ENCODE data around the gene NID2.

Gene NID2

DNA sequence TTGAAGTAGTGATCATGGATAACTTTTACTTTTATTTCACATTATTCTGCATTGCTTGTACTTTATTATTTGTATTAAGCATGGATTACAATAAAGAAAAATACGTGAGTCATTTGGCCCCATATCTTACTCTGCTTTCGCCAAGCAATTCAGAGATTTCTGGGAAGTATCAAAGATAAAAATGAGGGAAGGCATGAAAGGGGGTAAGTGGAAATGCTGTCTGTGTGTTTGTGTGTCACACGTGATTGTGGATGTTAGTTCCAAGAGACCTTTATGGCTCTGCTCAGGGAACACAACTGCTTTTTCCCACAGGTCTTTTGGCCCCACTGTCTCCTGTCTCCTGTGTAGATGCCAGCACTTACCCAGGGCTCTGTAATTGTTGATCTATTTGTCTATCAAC lies 10.5 kb downstream of the NID2 start:
- DNase-seq (ENCODE audit: low read depth in 2 of 3, low spot score in 1 of 3): no peak

DNA sequence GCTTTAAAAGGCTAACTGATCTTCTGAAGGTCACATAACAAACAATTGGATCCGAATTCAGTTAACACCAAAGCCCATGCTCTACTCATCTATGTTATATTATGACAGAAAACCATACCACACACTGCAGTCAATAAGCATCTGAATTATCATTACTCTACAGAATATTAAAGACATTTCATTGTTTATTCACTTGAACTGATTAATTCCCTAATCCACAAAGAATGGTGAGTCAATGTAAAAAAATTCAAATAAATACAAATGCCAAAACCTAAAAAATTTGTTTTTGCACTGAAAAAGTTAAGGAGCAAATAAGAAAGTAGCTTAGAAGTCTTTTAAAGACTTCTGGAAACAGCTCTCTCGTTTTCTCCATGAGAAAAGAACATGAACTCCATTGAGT lies 13.7 kb downstream of the NID2 start:
- DNase-seq (ENCODE audit: low read depth in 2 of 3, low spot score in 1 of 3): no peak

DNA sequence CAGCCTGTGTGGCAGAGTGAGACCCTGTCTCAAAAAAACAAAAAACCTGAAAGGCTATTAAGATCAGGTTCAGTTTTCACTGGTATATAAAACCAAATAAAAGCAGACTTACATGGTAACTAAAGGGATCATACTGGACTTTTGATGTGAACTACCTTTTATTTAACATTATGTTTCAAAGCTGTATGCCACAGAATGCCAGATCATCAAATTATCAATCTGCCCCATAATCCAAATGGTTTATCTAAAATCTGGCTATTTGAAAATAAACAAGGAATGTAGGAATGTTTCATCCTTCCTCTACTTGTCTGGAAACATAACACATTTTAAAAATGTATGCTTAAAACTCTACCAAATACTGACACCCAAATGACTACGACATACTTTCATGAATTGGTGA lies 14.2 kb downstream of the NID2 start:
- no peak for DNase-seq (ENCODE audit: low read depth in 2 of 3, low spot score in 1 of 3)

DNA sequence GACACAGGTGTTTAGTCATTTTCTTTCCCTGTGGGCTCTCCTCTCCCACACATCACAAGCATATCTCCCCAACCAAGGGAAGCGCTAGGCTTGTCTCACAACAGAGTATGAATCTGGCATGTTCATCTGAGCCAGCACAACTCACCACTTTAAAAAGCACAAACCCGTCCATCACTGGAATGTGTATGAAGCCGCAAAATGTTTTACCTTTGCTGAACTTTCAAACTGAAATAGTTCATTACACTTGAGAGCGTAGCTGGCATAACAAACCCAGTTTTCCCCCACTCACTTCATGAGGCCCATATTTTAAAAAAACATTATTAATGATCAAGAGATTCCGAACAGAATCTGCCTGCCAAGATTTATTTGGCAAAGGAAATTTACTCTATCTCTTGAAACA lies 15.8 kb downstream of the NID2 start:
- DNase-seq (ENCODE audit: low read depth in 2 of 3, low spot score in 1 of 3): no peak

DNA sequence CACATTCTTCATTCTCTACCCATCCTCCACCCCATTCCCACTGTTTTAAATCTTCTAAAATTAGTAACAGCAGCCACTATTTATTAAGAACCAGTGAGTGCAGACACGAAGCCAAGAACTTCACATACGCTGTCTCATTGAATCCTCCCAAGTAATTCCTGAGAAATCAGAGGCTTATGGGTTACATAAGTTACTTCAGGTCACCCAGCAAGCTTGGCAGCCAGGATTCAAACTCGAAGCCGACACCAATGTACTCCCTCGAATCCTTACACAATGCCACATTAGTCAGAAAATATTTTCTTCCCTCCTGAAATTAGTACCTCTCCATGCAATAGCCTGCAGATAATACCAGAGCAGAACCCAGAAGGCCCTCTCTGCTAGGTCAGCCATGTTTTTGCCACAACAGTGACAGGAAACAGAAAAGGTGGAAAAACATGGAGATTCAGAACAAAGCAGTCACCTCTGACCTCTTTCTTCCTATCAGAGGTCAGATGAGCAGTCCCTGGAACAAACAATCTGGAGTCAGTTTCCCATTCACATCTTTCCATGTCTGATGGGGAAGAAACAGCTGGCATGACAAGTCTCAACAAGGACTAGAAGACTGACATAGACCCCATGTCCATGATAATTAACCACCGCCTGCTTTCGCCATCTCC lies 16.4 kb downstream of the NID2 start:
- DNase-seq (ENCODE audit: low read depth in 2 of 3, low spot score in 1 of 3): no peak

DNA sequence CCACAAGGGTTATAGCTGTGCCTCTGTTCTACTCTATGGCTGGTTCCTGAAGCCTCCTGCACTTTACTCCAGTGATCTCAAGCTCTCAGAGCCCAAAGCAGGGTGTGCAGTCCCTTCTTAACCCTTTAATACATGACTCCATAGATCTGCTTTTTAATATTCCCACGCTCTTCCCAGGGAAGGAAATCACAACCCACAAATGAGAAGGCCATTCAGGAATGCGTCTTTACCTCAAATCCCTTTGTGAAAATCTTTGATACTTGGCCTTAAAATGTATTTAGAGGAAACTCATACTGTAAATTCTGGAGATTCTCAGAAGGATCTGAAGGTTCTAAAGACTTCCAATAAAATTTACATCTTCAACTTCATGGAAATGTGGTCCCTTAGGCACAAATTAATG lies 17.0 kb downstream of the NID2 start:
- DNase-seq (ENCODE audit: low read depth in 2 of 3, low spot score in 1 of 3): no peak

GRCh38 chr14:52051251-52051650 lies 17.6 kb downstream of the NID2 start:
- no peak for DNase-seq (ENCODE audit: low read depth in 2 of 3, low spot score in 1 of 3)

- DNase-seq (ENCODE audit: low read depth in 2 of 3, low spot score in 1 of 3): no peak
These were observed 18.9 kb downstream of the NID2 start for GRCh38 chr14:52049721-52050588.

- no peak for DNase-seq (ENCODE audit: low read depth in 2 of 3, low spot score in 1 of 3)
These were observed 19.6 kb downstream of the NID2 start for GRCh38 chr14:52049271-52049670.

DNA sequence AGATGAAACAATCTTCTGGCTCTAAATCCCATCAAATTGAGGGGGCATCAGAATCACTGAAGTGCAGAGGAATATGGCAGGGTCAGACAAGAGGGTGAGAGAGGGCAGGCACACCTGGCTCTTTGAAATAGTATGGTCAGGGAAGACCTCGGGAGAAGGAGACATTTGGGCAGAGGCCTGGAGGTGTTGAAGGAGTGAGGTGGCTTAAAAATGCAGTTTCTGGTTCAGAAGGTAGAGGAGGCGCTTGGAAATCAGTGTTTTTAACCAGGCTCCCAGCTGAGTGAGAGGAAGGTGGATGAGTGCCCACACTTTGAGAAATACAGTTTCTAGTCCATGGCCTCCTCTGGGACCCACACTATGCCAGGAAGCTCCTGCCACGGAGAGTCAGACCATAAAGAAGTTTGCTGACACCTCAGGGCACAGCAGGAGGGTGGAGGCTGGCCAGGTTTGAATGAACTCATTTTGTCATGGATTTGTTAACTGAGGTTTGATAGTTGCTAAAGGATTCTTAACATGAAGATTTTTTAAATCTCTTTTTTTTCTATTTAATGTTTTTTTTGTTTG lies 20.1 kb downstream of the NID2 start:
- DNase-seq (ENCODE audit: low read depth in 2 of 3, low spot score in 1 of 3): no peak

- DNase-seq (ENCODE audit: low read depth in 2 of 3, low spot score in 1 of 3): no peak
These were observed 20.7 kb downstream of the NID2 start for GRCh38 chr14:52048116-52048515.

GRCh38 chr14:52046376-52046917 lies 22.4 kb downstream of the NID2 start:
- no peak for DNase-seq (ENCODE audit: low read depth in 2 of 3, low spot score in 1 of 3)

- no peak for DNase-seq (ENCODE audit: low read depth in 2 of 3, low spot score in 1 of 3)
These were observed 23.9 kb downstream of the NID2 start for GRCh38 chr14:52044791-52045522.

- peak in 1 of 3 donors; percentile 38 for DNase-seq (ENCODE audit: low read depth in 2 of 3, low spot score in 1 of 3)
These were observed 25.2 kb downstream of the NID2 start for GRCh38 chr14:52043690-52044089.

DNA sequence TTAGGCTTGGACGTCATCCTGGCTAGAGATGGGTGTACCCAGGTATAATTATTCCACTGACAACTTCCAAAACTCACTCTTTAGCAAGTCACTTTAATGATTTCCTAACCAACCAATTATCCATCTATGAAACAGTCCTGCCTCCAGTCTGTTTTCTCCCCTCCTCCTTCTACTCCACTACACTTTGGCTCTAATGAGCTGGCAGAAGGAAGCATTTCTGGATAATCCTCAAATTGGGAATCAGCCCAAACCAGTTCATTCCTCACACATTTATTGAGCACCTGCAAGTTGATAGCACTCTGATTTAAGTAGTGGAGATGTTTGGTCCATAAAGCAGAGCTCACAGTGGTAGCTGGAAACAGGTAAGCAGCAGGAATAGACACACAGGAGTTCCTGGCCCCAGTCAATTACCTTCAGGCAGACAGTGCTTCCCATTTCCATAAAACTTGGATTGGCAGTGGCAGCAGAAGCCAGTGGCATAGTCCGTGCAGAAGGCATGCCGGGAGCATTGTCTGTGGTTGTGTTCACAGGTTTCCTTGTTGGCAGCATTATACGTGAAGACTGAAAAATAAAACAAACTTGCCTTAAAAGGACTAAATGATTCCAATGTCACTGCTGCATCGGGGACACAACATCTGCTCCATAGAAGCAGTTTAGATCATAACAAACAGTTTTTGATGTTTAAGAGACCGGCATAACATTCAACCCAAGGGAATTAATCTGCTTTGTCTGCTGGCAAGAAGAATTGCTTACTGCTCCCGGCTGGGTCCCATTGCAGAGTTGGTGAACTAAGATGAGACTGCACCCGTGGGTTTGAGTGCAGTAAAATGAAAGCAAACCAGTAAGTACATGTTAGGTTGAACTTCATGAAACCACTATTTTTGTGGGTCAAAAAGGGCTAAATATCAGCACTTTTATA lies 26.2 kb downstream of the NID2 start:
- DNase-seq (ENCODE audit: low read depth in 2 of 3, low spot score in 1 of 3): no peak

DNA sequence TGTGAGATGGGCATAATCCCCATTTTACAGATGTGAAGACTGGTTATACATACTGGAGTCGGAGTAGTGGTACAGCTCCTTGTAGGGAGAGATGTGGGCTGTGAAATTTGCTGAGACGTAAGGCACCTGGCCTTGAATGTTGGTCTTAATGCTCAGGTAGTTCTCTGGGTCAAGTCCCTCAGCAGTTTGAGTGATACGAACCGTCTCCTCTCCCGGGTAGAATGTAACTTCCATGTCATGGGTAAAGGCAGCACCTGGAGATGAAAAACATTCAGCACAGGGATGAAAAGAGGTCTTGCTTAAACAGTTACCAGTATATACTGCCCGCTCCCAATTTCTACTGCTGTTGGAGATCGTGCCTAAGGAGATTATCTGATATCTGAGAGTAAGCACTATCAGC lies 28.3 kb downstream of the NID2 start:
- no peak for DNase-seq (ENCODE audit: low read depth in 2 of 3, low spot score in 1 of 3)

DNA sequence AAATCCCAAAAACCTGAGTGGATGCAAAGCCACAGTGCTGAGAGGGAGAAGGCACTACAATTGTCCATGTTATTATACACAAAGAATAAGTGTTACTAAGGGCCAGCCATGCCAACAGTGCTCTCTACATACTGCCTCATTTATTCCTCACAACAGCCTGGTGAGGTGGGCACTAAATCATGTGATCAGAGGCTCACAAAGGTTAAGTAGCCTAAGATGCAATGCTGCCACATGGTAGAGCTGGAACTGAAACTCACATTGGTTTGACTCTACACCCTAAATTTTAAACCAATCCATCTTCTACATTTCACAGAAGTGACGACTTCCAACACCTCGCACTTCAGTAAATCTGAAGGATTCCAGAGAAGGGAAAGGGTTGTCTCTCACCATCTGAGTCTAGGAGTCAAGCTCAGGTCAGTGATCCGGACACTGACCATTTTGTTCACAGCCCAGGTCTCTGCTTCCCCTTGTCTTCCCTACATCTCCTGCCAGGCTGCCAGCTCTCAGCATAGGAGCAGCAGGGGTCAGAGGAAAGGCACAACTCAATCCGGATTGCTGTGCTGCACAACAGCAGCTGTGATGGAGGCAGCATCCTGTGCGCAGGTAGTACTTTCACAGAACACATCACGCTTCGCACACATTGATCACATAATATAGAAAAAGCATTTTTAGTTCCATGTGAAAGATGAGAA lies 29.6 kb downstream of the NID2 start:
- no peak for DNase-seq (ENCODE audit: low read depth in 2 of 3, low spot score in 1 of 3)

- DNase-seq (ENCODE audit: low read depth in 2 of 3, low spot score in 1 of 3): no peak
These were observed 35.7 kb downstream of the NID2 start for GRCh38 chr14:52033101-52033642.

DNA sequence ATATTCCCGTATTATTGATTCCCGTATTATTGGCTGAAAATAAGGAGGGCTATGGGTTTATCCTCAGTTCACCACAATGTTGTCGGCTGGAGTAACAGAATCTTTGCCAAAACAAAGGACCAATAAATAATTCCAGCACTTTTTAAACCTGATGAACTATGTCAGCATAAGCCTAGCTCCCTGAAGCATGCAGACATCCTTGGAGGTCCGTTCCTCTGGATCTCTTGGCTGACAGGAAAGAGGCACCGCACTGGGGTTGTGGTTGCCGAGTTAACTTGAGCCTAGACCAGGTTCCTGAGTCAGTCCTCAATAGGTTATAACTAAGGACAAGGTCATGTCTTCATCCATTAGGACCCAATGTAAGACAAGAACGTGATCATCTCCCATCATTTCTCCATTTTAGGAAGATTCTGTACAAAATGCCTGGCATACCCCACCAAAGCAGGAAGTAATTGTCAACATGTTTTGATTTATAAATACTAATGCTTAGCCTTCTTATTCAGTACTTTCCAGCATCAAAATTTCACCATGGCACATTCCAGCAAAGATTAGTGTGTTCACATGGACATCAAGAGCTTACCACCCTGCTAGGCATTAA lies 36.6 kb downstream of the NID2 start:
- no peak for DNase-seq (ENCODE audit: low read depth in 2 of 3, low spot score in 1 of 3)
